GM18909 (cell line): ENCODE data around the gene SH2D1B.
"Not testable (repeated sequence)": the region's sequence is repeated elsewhere in the genome, so short reads cannot be mapped to it uniquely, and the experiment has no call there.

Source experiments
- ATAC-seq: cut with Tn5 transposase; IDR thresholded peaks from one replicate; pipeline ENCODE4 v1.9.1; 2021; ENCODE audit warnings: mild to moderate bottlenecking; ENCODE audit not compliant: unreplicated experiment, poor library complexity

The SH2D1B gene

DNA sequence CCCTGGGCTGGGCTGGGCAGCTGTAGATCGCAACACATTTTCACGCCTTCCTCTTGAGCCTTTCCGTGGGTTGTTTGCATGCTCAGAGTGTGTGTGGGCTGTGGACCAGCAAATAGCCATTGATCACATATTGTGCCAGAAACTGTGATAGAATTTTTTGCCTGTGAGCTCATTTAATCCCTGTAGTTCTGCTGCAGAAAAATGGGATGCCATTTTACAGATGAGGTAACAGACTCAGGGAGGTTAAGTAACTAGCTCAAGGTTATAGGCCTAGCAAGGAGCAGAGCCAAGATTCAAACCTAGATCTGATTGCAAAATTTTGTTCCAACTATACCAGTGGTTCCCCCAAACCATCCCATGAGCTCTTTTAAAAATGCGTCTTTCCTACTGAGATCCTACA, 45.8 kb downstream of the SH2D1B start:
- ATAC-seq: no peak

DNA sequence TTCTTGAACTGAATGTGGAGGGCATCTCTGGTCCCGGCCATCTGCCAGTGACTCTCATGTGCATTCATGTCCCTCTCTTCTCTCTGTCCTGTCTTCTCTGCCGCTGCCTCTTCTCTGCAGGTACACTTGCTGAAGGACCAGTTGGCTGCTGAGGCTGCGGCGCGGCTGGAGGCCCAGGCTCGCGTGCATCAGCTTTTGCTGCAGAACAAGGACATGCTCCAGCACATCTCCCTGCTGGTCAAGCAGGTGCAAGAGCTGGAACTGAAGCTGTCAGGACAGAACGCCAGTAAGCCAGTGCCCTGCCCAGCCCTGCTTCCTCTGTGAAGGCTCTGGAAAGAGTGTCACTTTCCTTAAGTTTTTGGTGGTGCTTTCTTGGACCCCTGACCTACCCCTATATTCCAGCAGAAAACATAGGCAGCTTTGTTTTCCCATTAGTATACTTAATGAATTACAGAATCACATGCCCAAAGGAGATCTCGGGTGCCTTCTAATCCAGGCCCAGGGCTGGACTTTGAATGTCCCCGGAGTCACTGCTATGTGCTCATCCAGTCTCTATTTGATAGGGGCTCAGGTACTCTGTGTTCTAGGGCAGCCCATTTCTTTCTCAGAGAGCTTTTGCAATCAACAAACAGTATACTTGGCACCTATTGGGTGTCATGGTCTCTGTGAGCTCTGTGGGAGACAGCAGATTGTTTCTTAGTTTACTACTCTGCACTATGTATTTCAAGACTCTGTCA, 46.5 kb downstream of the SH2D1B start:
- no peak for ATAC-seq

GRCh38 chr1:162364498-162364897, 47.4 kb downstream of the SH2D1B start:
- no peak for ATAC-seq

- no peak for ATAC-seq
These were observed 48.1 kb downstream of the SH2D1B start for GRCh38 chr1:162363823-162364222.

- ATAC-seq: peak; percentile 55
These were observed 50.6 kb downstream of the SH2D1B start for GRCh38 chr1:162361349-162361748.

DNA sequence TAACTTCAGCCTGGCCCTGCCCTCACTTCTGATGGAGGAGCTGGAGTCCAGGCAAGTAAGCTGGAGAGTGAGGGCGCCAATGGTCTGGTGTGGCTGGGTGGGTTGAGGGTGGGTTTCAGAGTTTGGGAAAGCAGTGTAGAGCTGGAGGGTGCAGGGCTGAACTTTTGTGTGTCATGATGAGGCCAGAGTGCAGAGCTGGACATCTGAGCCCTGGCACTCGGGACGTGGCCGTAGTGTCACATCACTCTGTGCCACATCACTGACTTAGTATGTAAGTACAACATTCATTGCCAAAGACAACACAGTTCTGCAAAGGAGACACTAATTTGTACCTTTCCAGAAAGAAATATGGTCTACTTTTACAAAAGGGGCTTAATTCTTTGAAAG, 51.1 kb downstream of the SH2D1B start:
- ATAC-seq: no peak

DNA sequence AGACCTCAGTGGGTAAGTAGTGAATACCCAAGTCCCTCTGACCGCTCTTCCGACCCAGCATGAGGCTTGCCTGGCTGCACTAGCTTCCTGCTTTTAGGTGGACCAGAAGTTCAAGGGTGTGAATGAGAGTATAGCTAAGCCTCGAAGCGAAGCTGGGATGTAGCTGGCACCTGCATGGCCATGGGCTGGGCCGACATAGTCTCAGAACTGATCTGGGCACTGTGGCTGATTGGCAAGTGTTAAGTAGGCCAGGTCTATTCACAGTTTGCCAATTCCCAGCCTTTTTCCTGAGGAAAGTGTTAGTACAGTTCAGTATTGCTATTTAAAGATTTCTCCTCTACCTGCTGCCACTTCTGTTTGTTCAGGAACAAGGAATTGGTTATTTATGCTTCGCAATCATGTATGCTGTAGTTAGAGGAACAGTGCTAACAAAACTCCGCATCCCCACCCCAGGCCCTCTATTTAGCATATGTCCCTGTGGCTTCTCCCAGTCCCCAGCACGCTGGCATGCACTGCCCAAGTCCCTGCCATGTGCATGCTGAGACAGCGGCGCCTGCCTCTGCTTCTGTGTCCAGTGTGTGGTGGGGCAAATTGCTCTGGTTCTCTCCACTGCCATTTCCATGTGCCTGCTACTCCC, 51.6 kb downstream of the SH2D1B start:
- ATAC-seq: no peak

DNA sequence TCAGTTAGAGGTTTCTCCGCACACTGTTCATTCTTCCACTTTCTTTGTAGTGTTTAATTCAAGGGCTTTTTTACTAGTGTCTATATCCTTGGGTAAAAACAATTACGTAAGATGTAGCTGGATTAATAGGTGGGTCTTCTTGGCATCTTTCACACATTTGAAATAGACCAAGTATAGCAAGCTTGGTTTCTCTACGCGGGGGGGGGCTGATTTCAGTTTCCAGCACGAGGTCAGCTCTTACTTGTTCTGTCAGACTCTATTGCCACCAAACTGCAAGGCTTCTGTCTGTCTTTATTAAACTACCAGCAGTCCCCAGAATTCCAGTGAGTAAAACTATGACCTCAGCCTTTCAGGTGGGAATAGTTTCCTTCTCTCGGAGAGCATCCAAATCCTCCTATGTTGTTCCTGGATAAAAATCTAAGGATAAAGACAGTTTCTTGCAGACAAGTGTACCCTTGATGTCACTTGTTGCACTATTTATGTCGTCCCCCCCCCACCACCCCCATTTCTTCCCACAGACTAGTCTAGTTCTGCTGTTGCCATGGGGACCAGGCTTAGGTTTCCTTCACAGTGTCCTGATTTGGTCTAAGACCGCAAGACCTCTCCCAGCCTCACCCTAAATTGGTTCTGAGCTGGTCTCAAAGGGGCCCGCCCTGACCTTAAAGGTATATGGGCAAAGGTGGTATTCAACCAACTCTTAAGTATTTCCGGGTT, 52.3 kb downstream of the SH2D1B start:
- ATAC-seq: no peak

GRCh38 chr1:162358928-162359327, 53.0 kb downstream of the SH2D1B start:
- no peak for ATAC-seq

GRCh38 chr1:162357681-162358266, 54.2 kb downstream of the SH2D1B start:
- ATAC-seq: no peak

DNA sequence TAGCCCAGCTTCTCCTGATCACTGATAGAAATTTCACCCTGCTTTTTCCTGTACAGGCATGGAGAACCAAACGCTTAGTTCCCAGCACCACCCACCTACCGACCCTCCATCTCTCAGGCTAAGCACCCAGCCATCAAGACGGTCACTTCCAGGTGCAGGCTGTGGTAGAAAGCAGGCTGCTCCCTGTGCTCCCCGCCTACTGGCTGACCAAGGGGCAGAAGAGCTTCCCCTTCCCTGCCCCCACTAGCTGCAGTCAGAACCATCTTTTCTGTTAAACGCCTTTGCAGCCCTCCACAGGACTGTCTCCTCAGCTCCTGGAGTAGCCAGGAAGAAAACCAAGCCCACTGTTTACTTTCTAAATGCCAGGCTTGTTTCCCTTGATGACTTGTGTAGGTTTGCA, 58.2 kb downstream of the SH2D1B start:
- ATAC-seq: no peak

DNA sequence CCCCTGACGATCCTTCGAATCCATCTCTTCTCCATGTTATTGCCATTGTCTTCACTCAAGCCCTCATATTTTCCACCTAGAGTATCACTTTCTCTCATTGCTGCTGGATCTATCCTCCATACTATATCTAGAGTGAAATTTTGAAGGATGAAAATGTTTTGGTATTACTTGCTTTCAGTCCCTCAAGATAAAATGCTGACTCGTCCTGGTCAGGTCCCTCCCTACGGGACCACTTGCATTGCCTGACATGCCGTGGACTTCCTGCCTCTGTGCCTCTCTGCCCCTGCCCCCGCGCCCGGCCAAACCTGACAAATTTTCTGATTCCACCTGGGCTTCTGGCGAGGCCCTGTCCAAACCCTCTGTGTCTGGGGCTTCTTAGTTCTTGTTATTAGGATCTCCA, 58.9 kb downstream of the SH2D1B start:
- ATAC-seq: no peak

GRCh38 chr1:162351874-162352273, 60.1 kb downstream of the SH2D1B start:
- ATAC-seq: not testable (repeated sequence)

DNA sequence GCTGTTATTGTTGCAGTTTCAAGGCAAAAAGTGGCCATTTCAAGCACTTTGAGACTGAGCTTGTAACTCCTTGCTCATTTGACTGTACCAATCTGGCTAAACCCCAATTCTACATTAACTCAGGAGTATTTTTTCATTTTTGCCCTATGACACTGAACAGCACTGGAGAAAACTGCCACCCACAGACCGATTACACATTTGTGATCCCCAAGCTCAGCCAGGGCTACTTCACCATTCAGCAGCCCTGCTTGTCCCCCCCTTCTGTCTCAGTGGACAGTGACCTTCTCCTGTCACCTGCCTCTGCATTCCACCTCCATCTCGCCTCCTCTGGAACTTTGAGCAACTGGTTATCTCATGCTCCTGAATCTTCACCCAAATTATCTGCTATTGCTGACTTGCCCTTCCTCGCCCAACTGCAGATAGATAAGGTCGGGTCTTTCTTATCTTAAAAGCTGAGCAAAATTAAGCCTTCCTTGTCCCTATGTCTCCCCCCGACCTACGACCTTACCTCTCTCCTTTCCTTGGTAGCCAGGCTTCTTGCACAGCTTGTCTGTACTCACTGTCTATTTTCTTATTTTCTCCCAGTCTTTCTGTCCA, 60.6 kb downstream of the SH2D1B start:
- ATAC-seq: no peak

GRCh38 chr1:162349635-162350330, 62.2 kb downstream of the SH2D1B start:
- ATAC-seq: no peak

GRCh38 chr1:162347281-162347680, 64.7 kb downstream of the SH2D1B start:
- no peak for ATAC-seq
